Sigmoid colon (tissue), 7 donors: ENCODE measurements around the gene SYNGR1. TPM values are rescaled to one million over a fixed set of nuclear protein-coding genes. Genes with fewer than 3 reads are reported as not detected.

Experiments used
- DNase-seq: peaks from one replicate; pipeline ENCODE4 v3.0.0-alpha.2; 2019
- H3K27ac ChIP-seq, 4 donors: fragments of 200-600 bp; sonication (generic); one replicate each; pipeline ENCODE4 v1.5.1; 2016 to 2019; ENCODE audit warnings: mild to moderate bottlenecking in 1 of 4
- H3K27me3 ChIP-seq, 3 donors: fragments of 200-600 bp; sonication (generic); one replicate each; pipeline ENCODE4 v1.5.1; 2019; ENCODE audit warnings: mild to moderate bottlenecking in 1 of 3
- H3K36me3 ChIP-seq, 4 donors: fragments of 200-600 bp; sonication (generic); one replicate each; pipeline ENCODE4 v1.5.1; 2016 to 2019
- H3K4me1 ChIP-seq, 4 donors: fragments of 200-600 bp; sonication (generic); one replicate each; pipeline ENCODE4 v1.5.1; 2017 to 2019
- H3K4me3 ChIP-seq, 4 donors: fragments of 200-600 bp; sonication (generic); one replicate each; pipeline ENCODE4 v1.5.1; 2017 to 2019; ENCODE audit warnings: mild to moderate bottlenecking in 2 of 4, moderate library complexity in 1 of 4
- H3K9me3 ChIP-seq, 4 donors: fragments of 200-600 bp in 3 of 4; sonication (generic) in 3 of 4; one replicate each; pipeline versions ENCODE4 v1.5.1 to v1.6.1; 2013 to 2019
- CTCF ChIP-seq, 4 experiments: fragments of 450-650 bp in 3 of 4; fragments of 200-600 bp in 1 of 4; IDR thresholded peaks; one replicate each; pipeline ENCODE4 v1.5.1; 2016 to 2019; ENCODE audit warnings: antibody characterized with exemption in 4 of 4, mild to moderate bottlenecking in 3 of 4, moderate library complexity in 2 of 4
- EP300 ChIP-seq, 4 donors: sonication (generic); formaldehyde crosslinking; IDR thresholded peaks; one replicate each; pipeline ENCODE4 v1.6.1; 2017; ENCODE audit warnings: antibody characterized with exemption in 4 of 4
- POLR2A ChIP-seq, 2 donors: fragments of 450-650 bp; IDR thresholded peaks; one replicate each; pipeline ENCODE4 v1.6.1; 2016; ENCODE audit warnings: antibody characterized with exemption in 2 of 2, mild to moderate bottlenecking in 2 of 2, moderate library complexity in 2 of 2
- POLR2AphosphoS5 ChIP-seq, 4 donors: sonication (generic); formaldehyde crosslinking; IDR thresholded peaks; one replicate each; pipeline ENCODE4 v1.6.1; 2017; ENCODE audit warnings: antibody characterized with exemption in 4 of 4
- WGBS, 2 donors: extraction: QIAGEN DNeasy Blood & Tissue Kit; methylation state at CpG; one replicate each; pipeline ENCODE4 v1.1.7; 2013; 5-methylcytosine and 5-hydroxymethylcytosine counted together
- intact Hi-C: fragments of 100-400 bp; cut with DNase I; formaldehyde crosslinking; loops from one replicate; pipeline ENCODE4 v1.15.1; 2023
- polyA plus RNA-seq, 3 donors: library from polyadenylated mRNA; stranded (reverse); fragments of 200-250 nt; gene quantifications; one replicate each; pipeline ENCODE4 v1.2.3, GENCODE V29; 2013
- total RNA-seq, 4 donors: library from RNA; depleted of rRNA; stranded (reverse); fragments of >200 nt; gene quantifications; one replicate each; pipeline ENCODE4 v1.1.0, GENCODE V29; 2016
- donor health status: healthy with polysubstance abuse.
- donor health status: Bipolar disorder and iron deficiency.
- donor health status: healthy.

Gene SYNGR1
- total and polyA plus RNA-seq, 7 donors = 0.69 to 29.4 (median 14.5) TPM

GRCh38 chr22:39360674-39361413, 11.1 kb downstream of the SYNGR1 start:
- intact Hi-C loops = no loop called here
- no peak overlapping the region for H3K27ac ChIP-seq
- WGBS, 2 donors = 76 to 81% methylated on average over 14 of the region's 14 CpGs
- H3K4me3 ChIP-seq = no peak overlapping the region
- TF ChIP-seq CTCF (IDR thresholded peaks at IDR 0.05) (no peak), POLR2AphosphoS5 (IDR thresholded peaks at IDR 0.05) (no peak), EP300 (IDR thresholded peaks at IDR 0.05) (no peak)
- no peaks in the 10 kb centered on the region for H3K27me3 ChIP-seq
- no peaks in the 10 kb centered on the region for H3K9me3 ChIP-seq
- DNase-seq = no peak
- peaks cover 0 to 23% (median 16%) of the 10 kb centered on the region in 4 donors for H3K4me1 ChIP-seq
- H3K36me3 ChIP-seq = peaks cover 0 to 5% (median 0%) of the 10 kb centered on the region in 4 donors

GRCh38 chr22:39361496-39361895, 11.7 kb downstream of the SYNGR1 start:
- intact Hi-C loops = no loop called here
- WGBS, 2 donors = 88 to 89% methylated on average over 7 of the region's 7 CpGs

GRCh38 chr22:39362271-39362670, 12.5 kb downstream of the SYNGR1 start:
- Histone ChIP-seq H3K4me1 (peaks cover 0 to 23% (median 16%) of the 10 kb centered on the region in 4 donors), H3K9me3 (no peaks in the 10 kb centered on the region), H3K27me3 (no peaks in the 10 kb centered on the region), H3K36me3 (peaks cover 0 to 10% (median 0%) of the 10 kb centered on the region in 4 donors), H3K4me3 (no peak overlapping the region), H3K27ac (no peak overlapping the region)
- intact Hi-C loops = no loop called here
- no peak for DNase-seq
- 74 to 76% methylated on average over 11 of the region's 11 CpGs for WGBS, 2 donors
- no peak for TF ChIP-seq CTCF (IDR thresholded peaks at IDR 0.05)
- no peak for TF ChIP-seq EP300 (IDR thresholded peaks at IDR 0.05)
- TF ChIP-seq POLR2A (IDR thresholded peaks at IDR 0.05) = no peak
- TF ChIP-seq POLR2AphosphoS5 (IDR thresholded peaks at IDR 0.05) = no peak

More at GRCh38 chr22:39361496-39361895, 11.7 kb downstream of the SYNGR1 start:
- H3K4me3 ChIP-seq = no peak overlapping the region
- H3K9me3 ChIP-seq = no peaks in the 10 kb centered on the region
- H3K27me3 ChIP-seq = no peaks in the 10 kb centered on the region
- H3K4me1 ChIP-seq = peaks cover 0 to 23% (median 16%) of the 10 kb centered on the region in 4 donors
- DNase-seq = no peak
- no peak overlapping the region for H3K27ac ChIP-seq
- TF ChIP-seq POLR2A (IDR thresholded peaks at IDR 0.05) (no peak), CTCF (IDR thresholded peaks at IDR 0.05) (no peak), POLR2AphosphoS5 (IDR thresholded peaks at IDR 0.05) (no peak), EP300 (IDR thresholded peaks at IDR 0.05) (no peak)
- peaks cover 0 to 5% (median 0%) of the 10 kb centered on the region in 4 donors for H3K36me3 ChIP-seq

GRCh38 chr22:39362932-39363331, 13.1 kb downstream of the SYNGR1 start:
- TF ChIP-seq POLR2AphosphoS5 (IDR thresholded peaks at IDR 0.05) (no peak), EP300 (IDR thresholded peaks at IDR 0.05) (no peak), POLR2A (IDR thresholded peaks at IDR 0.05) (no peak), CTCF (IDR thresholded peaks at IDR 0.05) (no peak)
- intact Hi-C loops = no loop called here
- H3K4me1 ChIP-seq = peaks cover 0 to 23% (median 16%) of the 10 kb centered on the region in 4 donors
- no peaks in the 10 kb centered on the region for H3K9me3 ChIP-seq
- peaks cover 0 to 10% (median 0%) of the 10 kb centered on the region in 4 donors for H3K36me3 ChIP-seq
- H3K4me3 ChIP-seq = no peak overlapping the region
- 79 to 88% methylated on average over 4 of the region's 4 CpGs for WGBS, 2 donors
- DNase-seq = no peak
- no peaks in the 10 kb centered on the region for H3K27me3 ChIP-seq
- H3K27ac ChIP-seq = no peak overlapping the region
